SK-N-SH treated with all-trans-retinoic acid at 6 μM for 48 hours (cell line): ENCODE data around the gene SCFD2.

Experiments used
- ARNTL ChIP-seq: fragments of 450-650 bp; formaldehyde crosslinking; IDR thresholded peaks from 2 replicates; pipeline ENCODE4 v1.5.0; 2020; ENCODE audit warnings: low read depth, mild to moderate bottlenecking, moderate library complexity, borderline replicate concordance
- ESRRG ChIP-seq: fragments of 250-450 bp; sonication (Bioruptor Pico); IDR thresholded peaks from 2 replicates; pipeline ENCODE4 v1.6.1; 2021; ENCODE audit warnings: mild to moderate bottlenecking
- GLIS3 ChIP-seq: fragments of 250-450 bp; sonication (Bioruptor Pico); IDR thresholded peaks from 2 replicates; pipeline ENCODE4 v1.5.0; 2020; ENCODE audit warnings: mild to moderate bottlenecking, moderate library complexity
- TOX ChIP-seq: fragments of 250-450 bp; sonication (Bioruptor Pico); IDR thresholded peaks from 2 replicates; pipeline ENCODE4 v1.8.0; 2021; ENCODE audit warnings: mild to moderate bottlenecking, moderate library complexity, borderline replicate concordance
- ZFP30 ChIP-seq: fragments of 450-650 bp; formaldehyde crosslinking; IDR thresholded peaks from 2 replicates; pipeline ENCODE4 v1.5.0; 2022; ENCODE audit warnings: mild to moderate bottlenecking, moderate library complexity

- TF ChIP-seq ARNTL (CRISPR knock-in tag): no peak
- TF ChIP-seq ESRRG (CRISPR knock-in tag): no peak
- no peak for TF ChIP-seq GLIS3 (CRISPR knock-in tag)
- no peak for TF ChIP-seq TOX (CRISPR knock-in tag)
- TF ChIP-seq ZFP30 (CRISPR knock-in tag): no peak
These were observed 527.9 kb downstream of the SCFD2 start for GRCh38 chr4:52837716-52838558.
